ENCODE results near the gene TMEM109. TPM values are rescaled to one million over a fixed set of nuclear protein-coding genes. Genes with fewer than 3 reads are reported as not detected.
A peak's percentile ranks its signal among the peaks of the same experiment; 100 is the strongest.

The TMEM109 gene
- polyA plus RNA-seq, 1 donor = 102 TPM

DNA sequence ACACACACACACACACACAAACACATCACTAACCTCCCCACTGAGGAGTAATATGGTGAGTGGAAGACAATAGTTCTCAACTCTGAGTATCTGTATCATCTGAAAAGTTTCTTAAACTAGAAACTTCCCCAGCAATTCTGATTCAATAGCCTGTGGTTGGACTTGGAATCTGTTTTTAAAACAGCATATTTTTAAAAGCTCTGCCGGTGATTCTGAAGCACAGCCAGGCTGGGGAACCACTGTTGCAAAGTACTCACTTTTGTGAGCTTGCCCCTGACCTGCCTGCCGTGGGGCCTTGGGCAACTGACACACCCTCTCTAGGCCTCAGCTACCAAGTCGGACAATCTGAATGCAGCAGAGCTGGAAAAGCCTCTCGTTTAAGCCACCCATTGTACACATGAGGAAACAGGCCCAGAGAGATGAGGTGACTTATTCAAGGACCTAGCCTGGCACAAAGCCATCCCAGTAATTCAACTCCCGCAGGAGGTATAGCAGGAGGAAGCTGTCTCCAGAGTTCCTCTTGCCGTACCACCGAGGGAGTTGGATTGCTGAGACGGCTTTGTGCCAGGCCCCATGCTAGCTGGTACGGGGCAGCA lies 29.1 kb downstream of the TMEM109 start:
- DNase-seq = no peak

GRCh38 chr11:60944490-60945294 lies 30.7 kb downstream of the TMEM109 start:
- DNase-seq = no peak

DNA sequence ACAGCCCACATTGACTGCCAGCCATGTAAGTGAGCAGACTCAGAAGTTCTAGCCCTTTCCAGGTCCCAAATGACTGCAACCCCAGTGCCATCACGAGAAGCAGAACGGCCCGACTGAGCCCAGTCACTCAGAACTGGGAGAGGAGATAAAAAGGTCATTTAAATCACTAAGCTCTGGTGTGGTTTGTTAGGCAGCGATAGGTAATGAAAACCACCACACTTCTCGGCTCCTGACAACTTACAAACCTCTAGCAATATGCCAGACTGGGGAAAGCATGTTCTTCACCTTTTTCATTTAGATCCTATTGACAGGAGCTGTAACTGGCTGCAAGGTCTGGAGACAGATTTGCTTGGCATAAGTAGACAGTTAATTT lies 31.3 kb downstream of the TMEM109 start:
- DNase-seq = no peak

DNA sequence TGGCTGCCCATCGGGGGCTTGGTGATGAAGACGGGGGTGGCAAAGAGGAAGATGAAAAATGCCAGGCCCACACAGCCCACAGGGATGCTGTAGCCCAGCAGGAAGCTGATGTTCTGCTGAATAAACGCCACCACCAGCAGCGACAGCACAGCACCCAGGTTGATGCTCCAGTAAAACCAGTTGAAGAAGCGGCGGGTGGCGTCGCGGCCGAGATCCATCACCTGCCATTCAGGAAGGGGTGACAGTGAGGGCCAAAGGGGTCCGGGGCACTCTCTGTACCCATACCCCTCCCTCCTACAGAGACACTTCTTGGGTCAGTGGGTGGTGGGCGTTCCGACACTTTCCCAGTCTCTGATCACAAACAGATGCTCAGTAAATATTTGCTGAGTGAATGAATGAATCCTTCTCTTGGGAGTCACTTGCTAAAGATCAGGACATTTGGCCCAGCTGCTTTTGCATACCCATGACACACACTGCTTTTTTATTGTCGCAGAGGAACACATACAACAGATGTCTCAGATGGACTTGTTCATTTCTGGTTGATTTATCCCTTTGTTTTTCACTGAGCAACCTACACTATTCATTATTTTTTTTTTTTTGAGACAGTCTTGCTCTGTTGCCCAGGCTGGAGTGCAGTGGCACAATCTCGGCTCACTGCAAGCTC lies 32.8 kb downstream of the TMEM109 start:
- no peak for DNase-seq

GRCh38 chr11:60947700-60948099 lies 33.7 kb downstream of the TMEM109 start:
- no peak for DNase-seq

- DNase-seq = no peak
Measured at GRCh38 chr11:60948250-60948649, 34.3 kb downstream of the TMEM109 start.

GRCh38 chr11:60950024-60950423 lies 36.1 kb downstream of the TMEM109 start:
- no peak for DNase-seq

DNA sequence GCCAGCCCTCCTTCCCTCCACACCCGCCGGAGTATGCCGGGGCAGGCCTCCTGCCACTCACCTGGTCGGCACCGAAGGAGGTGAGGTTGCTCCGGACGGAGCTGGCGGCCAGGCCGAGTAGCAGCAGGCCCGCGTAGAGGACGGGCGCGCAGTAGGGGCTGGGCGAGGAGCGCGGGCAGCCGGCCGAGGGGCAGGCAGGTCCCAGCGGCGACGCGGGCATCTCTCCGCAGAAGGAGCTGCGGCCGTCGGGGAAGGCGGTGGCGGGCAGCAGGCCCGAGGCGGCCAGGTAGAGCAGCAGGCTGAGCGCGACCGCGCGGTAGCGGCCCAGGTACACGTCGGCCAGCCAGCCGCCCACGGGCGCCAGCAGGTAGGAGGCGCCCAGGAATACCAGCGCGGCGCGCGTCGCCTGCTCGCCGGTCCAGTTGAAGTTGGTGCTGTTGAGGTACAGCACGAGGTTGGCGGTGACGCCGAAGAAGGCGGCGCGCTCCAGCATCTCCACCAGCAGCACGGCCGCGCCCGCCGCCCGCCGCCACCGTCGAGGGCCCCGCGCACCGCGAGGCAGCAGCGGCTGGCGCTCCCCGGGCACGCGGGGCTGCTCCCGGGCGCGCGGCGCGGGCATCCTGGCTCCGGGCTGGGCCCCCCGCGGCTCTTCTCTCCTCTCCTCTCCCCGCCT lies 37.1 kb downstream of the TMEM109 start:
- peak; percentile 34 for DNase-seq

- DNase-seq = no peak
Measured at GRCh38 chr11:60951606-60951903, 37.6 kb downstream of the TMEM109 start.

DNA sequence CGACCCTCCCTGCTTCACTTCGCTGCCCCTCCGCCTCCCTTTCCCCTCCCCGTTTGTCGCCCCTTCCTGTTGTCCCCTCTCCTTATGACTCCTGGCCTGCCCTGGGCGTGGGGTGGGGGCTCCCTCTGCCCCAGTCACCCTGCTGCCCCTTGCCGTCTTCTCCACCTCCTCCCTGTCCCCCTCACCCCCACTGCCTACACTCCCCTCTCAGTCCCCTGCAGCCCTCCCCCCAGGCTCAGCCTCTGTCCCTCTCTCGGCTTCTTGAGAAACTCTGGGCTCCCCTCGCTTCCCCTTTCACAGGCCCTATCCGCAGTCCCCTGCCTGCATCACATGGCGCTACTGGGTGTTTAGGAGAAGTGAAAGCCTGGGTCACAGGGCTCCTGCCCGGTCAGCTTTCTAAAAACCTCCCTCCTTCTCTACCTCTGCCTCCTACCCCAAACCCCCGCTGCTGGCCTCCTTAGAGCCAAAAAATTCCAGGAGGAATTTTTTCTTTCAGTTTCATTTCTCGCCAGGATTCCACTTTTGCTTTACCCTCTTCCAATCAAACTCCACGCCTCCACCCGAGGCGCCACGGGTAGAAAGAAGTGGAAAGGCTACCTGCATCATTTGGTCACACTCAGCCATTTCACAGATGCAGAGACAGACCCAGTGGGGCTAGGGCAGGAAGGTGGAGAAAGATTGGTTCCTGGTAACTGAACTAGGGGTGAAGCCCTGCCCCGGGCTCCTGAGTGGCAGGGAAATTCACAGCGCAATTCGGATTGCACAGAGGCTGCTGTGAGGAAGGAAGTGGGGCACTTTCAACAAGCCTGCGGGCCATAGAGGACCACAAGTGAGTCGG lies 38.2 kb downstream of the TMEM109 start, which contains the start of gene SLC15A3:
SLC15A3 (minus strand) TSS at position 273 of the 838 bp plus-strand sequence. CDS start 625 bp downstream, outside the sequence.
- peak; percentile 60 for DNase-seq

GRCh38 chr11:60952742-60953170 lies 38.8 kb downstream of the TMEM109 start:
- no peak for DNase-seq

DNA sequence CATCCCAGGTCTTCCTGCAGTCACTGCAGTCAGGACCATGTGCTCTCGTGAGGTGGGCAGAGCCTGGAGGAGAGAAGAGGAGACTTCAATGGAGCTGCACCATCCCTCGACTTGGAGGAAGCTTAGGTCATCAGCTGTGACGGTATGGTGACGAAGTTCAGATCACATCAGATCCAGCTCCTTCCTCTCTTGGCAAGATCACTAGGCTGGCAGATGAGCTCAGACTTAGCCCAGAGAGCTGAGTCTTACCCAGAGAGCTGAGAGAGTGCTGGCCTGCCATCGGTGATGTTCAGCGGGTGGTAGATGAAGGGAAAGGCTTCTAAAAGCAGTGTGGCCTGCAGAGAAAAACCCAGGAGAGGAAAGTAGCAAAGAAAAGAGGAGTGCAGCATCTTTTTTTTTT lies 39.8 kb downstream of the TMEM109 start:
- no peak for DNase-seq

DNA sequence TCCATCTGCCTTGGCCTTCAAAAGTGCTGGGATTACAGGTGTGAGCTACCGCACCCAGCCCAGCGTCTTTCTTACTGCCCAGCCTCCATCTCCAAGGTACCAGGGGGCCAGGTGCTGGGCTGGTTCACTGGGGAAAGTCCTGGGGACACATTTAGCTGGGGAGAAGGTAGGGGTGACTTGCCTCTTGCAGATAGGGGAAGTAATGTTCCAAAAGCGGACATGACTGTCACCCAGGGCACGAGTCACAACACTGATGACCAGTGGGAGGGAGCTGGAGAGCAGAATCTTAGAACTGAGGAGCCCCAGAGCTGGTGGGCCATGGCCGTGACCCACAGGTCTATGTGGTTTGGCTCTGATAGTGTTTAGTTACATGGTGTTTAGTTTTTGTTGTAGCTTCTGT lies 40.5 kb downstream of the TMEM109 start:
- no peak for DNase-seq

GRCh38 chr11:60955571-60955970 lies 41.6 kb downstream of the TMEM109 start:
- no peak for DNase-seq

DNA sequence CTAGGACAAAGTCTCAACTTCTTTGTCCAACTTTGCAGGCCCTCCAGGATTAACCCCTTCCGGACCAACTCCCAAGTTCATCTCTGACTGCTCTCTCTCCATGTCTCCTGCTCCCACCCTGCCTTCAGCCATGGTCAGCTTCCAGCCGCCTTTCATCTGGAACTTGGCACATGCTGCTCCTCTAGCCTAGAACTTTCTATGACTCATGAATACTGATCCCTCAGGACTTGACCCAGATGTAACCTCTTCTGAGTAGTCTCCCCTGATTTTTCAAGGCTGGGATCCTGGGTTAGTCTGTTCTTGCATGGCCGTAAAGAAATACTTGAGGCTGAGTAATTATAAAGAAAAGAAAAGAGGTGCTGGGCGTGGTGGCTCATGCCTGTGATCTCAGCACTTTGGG lies 43.2 kb downstream of the TMEM109 start:
- no peak for DNase-seq

- DNase-seq = no peak
Measured at GRCh38 chr11:60959431-60959830, 45.5 kb downstream of the TMEM109 start.

DNA sequence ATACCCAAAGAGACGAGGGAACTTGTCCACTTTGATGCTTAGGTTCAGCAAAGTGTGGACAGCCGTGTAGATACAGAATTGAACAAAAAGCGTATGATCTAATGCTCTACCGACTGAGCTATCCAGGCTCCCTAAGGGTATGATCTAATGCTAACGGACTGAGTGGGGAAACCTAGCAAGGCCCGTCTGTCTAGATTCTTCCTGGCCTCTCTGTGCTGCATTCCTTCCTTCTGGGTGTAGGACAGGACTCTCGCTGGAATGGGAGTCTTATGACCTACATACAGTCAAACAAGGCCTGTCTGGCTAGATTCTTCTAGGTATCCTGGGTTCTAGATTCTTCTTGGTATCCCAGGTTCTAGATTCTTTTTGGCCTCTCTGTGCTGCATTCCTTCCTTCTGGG lies 46.4 kb downstream of the TMEM109 start:
- DNase-seq = no peak

DNA sequence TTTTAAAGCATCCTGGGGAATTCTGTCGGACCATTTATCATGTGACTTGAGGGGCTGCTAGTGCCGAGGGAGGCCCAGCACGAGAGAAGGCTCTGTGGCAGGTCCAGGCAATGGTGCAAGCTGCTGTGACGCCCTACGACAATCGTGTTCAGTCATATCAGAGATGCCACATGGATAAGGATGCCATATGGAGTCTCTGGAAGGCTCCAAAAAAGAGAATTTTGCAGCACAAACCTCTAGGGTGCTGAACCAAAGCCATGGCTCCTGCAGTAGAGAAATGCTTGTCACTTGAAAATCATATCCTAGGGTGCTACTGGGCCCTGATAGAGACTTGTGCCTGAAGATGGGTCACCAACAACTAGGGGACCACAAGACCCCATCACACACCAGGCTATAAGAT lies 50.8 kb downstream of the TMEM109 start:
- DNase-seq = no peak

DNA sequence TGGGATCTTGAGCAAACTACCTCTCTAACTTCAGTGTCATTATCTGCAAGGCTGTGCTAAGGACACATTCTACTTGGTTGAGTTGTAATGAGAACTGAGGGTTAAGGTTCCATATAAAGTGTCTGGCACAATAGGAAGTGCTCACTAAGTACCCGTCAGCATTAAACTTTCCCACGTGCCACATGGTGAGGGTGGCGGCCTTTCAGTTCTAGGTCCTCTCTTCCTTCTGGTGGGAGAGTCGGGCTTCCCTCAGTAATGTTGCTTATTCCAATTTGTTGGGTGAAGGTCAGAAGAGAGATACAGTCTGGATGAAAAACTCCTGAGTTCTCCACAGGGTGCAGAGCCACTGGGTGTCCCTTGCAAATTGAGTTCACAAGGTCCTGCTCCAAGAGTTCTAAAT lies 52.9 kb downstream of the TMEM109 start:
- no peak for DNase-seq

- no peak for DNase-seq
Measured at GRCh38 chr11:60968223-60968622, 54.3 kb downstream of the TMEM109 start.

DNA sequence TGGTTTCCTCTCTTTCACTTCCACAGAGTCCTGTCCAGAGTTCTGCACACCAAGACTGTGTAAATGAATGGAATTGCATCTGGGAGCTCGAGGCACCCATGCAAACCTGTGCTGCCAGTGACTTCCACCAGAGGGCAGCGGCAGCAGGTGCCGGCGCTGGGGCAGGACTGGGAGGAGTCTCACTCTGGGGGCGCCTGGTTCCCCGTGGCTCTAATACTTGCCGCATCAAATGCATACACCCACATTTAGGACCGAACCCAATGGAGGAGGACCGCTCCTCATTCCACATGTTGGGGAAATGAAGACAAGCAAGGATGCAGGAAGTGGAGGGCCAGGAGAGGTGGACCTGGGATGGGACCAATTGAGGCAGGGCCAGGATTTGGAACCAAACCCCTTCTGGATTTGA lies 56.4 kb downstream of the TMEM109 start:
- no peak for DNase-seq

DNA sequence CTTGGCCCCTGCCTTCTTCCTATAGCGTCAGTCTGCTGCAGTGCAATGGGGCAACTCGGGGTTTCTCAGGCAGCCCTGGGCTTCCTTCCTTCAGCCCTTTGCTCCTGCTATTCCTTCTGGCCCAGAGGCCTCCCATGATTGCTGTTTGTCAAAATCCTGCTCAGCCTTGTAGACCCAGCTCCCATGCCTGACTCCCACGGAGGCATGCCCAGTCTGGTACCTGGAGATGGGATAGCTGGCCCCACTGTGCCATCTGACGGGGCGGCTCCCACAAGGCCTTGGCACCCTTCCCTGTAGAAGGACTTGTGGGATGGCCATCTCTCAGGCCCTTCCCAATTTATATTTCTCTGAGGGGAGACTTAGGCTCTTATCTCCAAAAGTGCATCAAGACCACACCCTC lies 56.9 kb downstream of the TMEM109 start:
- DNase-seq = no peak
